Measurements from ENCODE around the gene CABCOCO1. TPM values are rescaled to one million over a fixed set of nuclear protein-coding genes. Genes with fewer than 3 reads are reported as not detected.

The CABCOCO1 gene
- total and polyA plus RNA-seq, 10 of the 15 experiments (the other 5 are each of a cell fraction or from before 2014, with no cell fraction given), result not detected

DNA sequence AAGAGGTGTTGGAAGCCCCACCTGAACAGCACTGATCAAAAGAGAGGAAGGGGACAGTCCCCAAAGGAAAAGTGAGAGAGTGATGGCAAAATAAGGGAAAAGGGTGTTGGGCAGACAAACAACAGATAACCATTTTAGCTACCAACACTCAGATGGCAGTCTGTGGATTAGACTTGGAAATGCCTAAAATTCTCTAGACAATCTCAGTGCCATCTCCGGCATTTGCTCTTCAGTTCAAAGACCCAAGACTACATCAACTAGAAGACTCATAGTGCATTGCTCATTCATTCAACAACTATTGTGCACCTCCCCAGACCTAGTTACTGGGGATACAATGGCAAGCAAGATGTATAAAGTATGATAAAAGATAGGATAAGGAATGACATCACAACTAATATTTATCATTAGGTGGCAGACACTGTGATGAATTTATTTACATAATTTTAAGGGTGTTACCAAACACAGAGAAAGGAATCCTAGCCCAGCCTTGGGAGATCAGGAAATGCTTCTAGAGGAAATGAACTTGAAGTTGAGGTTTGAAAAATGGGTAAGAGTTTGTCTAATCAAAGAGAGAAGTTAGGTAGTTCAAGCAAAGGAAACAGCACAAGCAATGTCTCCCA, 129.5 kb downstream of the CABCOCO1 start:
- BruUV-seq (replicated peaks), result no TSS peak
- RAD21 ChIA-PET (ENCODE audit: unreplicated experiment), result no interaction called here
- ATAC-seq (no peak), FAIRE-seq (no peak), DNase-seq (ENCODE audit: low read depth, low spot score) (no peak)
- Histone ChIP-seq H2AFZ (ENCODE audit: control insufficient read depth, low read depth, low read length) (no peak overlapping the region), H3K9ac (ENCODE audit: control insufficient read depth, insufficient read depth, low read length) (no peak overlapping the region), H3K79me2 (ENCODE audit: control insufficient read depth, insufficient read depth, low read length) (no peaks in the 10 kb centered on the region), H3K27ac (ENCODE audit: control insufficient read depth, insufficient read depth) (no peak overlapping the region), H3K27me3 (replicated peaks in 1 of 2; ENCODE audit: control insufficient read depth in 2 of 2, insufficient read depth in 2 of 2, low read length in 1 of 2) (no peaks in the 10 kb centered on the region), H4K20me1 (ENCODE audit: control insufficient read depth, insufficient read depth) (no peaks in the 10 kb centered on the region), H3K4me2 (ENCODE audit: control insufficient read depth, insufficient read depth) (no peak overlapping the region), H3K36me3 (ENCODE audit: control insufficient read depth in 2 of 2, insufficient read depth in 2 of 2, low read length in 1 of 2) (no peaks in the 10 kb centered on the region), H3K4me3 (no peak overlapping the region), H3K4me1 (ENCODE audit: control insufficient read depth, insufficient read depth, low read length) (no peaks in the 10 kb centered on the region), H3K9me3 (replicated peaks; ENCODE audit: control insufficient read depth, insufficient read depth, low read length) (no peaks in the 10 kb centered on the region)
- in situ Hi-C loops (cut with MboI), result no loop called here
- intact Hi-C loops (cut with micrococcal nuclease; ENCODE audit: unreplicated experiment), result no loop called here
- SMC1A ChIA-PET (ENCODE audit: uncharacterized antibody, unreplicated experiment), result no interaction called here
- TF ChIP-seq ATF7 (IDR thresholded peaks at IDR 0.05; ENCODE audit: low read depth) (no peak), TBL1XR1 (IDR thresholded peaks at IDR 0.05; ENCODE audit: low read depth, low read length) (no peak), EP300 (IDR thresholded peaks at IDR 0.05; ENCODE audit: borderline replicate concordance in 1 of 2, control insufficient read depth in 1 of 2, low read depth in 2 of 2, low read length in 2 of 2) (no peak), E2F8 (IDR thresholded peaks at IDR 0.05; ENCODE audit: low read depth, partially characterized antibody) (no peak), ZNF622 (IDR thresholded peaks at IDR 0.05) (no peak), CHD1 (IDR thresholded peaks at IDR 0.05; ENCODE audit: low read depth, low read length) (no peak), RFX5 (IDR thresholded peaks at IDR 0.05; ENCODE audit: low read depth, low read length) (no peak)
- TF ChIP-seq, protein P1, sequence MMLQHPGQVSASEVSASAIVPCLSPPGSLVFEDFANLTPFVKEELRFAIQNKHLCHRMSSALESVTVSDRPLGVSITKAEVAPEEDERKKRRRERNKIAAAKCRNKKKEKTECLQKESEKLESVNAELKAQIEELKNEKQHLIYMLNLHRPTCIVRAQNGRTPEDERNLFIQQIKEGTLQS (IDR thresholded peaks at IDR 0.05; ENCODE audit: borderline replicate concordance, extremely low read depth, low read depth, low read length), result no peak
- TF ChIP-seq, protein P2, sequence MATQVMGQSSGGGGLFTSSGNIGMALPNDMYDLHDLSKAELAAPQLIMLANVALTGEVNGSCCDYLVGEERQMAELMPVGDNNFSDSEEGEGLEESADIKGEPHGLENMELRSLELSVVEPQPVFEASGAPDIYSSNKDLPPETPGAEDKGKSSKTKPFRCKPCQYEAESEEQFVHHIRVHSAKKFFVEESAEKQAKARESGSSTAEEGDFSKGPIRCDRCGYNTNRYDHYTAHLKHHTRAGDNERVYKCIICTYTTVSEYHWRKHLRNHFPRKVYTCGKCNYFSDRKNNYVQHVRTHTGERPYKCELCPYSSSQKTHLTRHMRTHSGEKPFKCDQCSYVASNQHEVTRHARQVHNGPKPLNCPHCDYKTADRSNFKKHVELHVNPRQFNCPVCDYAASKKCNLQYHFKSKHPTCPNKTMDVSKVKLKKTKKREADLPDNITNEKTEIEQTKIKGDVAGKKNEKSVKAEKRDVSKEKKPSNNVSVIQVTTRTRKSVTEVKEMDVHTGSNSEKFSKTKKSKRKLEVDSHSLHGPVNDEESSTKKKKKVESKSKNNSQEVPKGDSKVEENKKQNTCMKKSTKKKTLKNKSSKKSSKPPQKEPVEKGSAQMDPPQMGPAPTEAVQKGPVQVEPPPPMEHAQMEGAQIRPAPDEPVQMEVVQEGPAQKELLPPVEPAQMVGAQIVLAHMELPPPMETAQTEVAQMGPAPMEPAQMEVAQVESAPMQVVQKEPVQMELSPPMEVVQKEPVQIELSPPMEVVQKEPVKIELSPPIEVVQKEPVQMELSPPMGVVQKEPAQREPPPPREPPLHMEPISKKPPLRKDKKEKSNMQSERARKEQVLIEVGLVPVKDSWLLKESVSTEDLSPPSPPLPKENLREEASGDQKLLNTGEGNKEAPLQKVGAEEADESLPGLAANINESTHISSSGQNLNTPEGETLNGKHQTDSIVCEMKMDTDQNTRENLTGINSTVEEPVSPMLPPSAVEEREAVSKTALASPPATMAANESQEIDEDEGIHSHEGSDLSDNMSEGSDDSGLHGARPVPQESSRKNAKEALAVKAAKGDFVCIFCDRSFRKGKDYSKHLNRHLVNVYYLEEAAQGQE (IDR thresholded peaks at IDR 0.05; ENCODE audit: low read depth, low read length), result no peak
- TF ChIP-seq, protein P3, sequence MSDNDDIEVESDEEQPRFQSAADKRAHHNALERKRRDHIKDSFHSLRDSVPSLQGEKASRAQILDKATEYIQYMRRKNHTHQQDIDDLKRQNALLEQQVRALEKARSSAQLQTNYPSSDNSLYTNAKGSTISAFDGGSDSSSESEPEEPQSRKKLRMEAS (IDR thresholded peaks at IDR 0.05; ENCODE audit: low read depth, low read length), result no peak
- CTCF ChIA-PET, result no interaction called here
- WGBS (ENCODE audit: insufficient coverage, insufficient replicate concordance, low lambda C conversion rate, missing lambda C conversion rate), result 94% methylated on average over 1 of the region's 1 CpG
- POLR2A ChIA-PET, result no interaction called here
